Measurements from ENCODE around the gene MAP3K3. TPM values are rescaled to one million over a fixed set of nuclear protein-coding genes. Genes with fewer than 3 reads are reported as not detected.

The MAP3K3 gene
- total RNA-seq: 10 to 100 TPM; 47.0 to 89.8 (median 53.7) TPM

GRCh38 chr17:63621684-63622573 lies at the start of gene MAP3K3:
Gene MAP3K3 (plus strand): TSS chr17:63622417. CDS start chr17:63622760, 343 bp downstream.
- no peak for TF ChIP-seq CTCF (IDR thresholded peaks at IDR 0.05)
- peak; percentile 89 for DNase-seq (ENCODE audit: low spot score)
- peak; percentile 97 for ATAC-seq (ENCODE audit: low FRiP score)

- no peak for DNase-seq (ENCODE audit: low spot score)
- no peak for ATAC-seq (ENCODE audit: low FRiP score)
- TF ChIP-seq CTCF (IDR thresholded peaks at IDR 0.05): no peak
Observed at GRCh38 chr17:63573634-63574033, 48.6 kb upstream of the MAP3K3 start.

- no peak for TF ChIP-seq CTCF (IDR thresholded peaks at IDR 0.05)
- DNase-seq (ENCODE audit: low spot score) (no peak), ATAC-seq (ENCODE audit: low FRiP score) (no peak)
Observed at GRCh38 chr17:63578027-63578768, 44.0 kb upstream of the MAP3K3 start.

- no peak for ATAC-seq (ENCODE audit: low FRiP score)
- no peak for DNase-seq (ENCODE audit: low spot score)
- TF ChIP-seq CTCF (IDR thresholded peaks at IDR 0.05): no peak
Observed at GRCh38 chr17:63578769-63579111, 43.5 kb upstream of the MAP3K3 start.

- DNase-seq (ENCODE audit: low spot score) (no peak), ATAC-seq (ENCODE audit: low FRiP score) (no peak)
- TF ChIP-seq CTCF (IDR thresholded peaks at IDR 0.05): no peak
Observed at GRCh38 chr17:63579633-63580032, 42.6 kb upstream of the MAP3K3 start.

GRCh38 chr17:63587770-63588169 lies 34.4 kb upstream of the MAP3K3 start:
- ATAC-seq (ENCODE audit: low FRiP score) (no peak), DNase-seq (ENCODE audit: low spot score) (no peak)
- TF ChIP-seq CTCF (IDR thresholded peaks at IDR 0.05): no peak

Measured in omental fat pad (tissue), 4 donors.